GM10266 (cell line): ENCODE measurements around the gene TM9SF2.

ENCODE experiments used
- DNase-seq: peaks from one replicate; pipeline ENCODE4 v3.0.0; 2012; ENCODE audit errors: extremely low spot score
- CTCF ChIP-seq: IDR thresholded peaks from 2 replicates; pipeline ENCODE4 v1.5.1; 2012; ENCODE audit warnings: mild to moderate bottlenecking, low read depth; ENCODE audit not compliant: control insufficient read depth, insufficient read depth; ENCODE audit errors: missing control alignments

The TM9SF2 gene

GRCh38 chr13:99507054-99507453, 5.8 kb downstream of the TM9SF2 start:
- no peak for TF ChIP-seq CTCF
- DNase-seq = no peak

GRCh38 chr13:99507551-99507950, 6.3 kb downstream of the TM9SF2 start:
- TF ChIP-seq CTCF = no peak
- DNase-seq = no peak

- TF ChIP-seq CTCF = no peak
- DNase-seq = no peak
Observed at GRCh38 chr13:99507986-99508385, 6.7 kb downstream of the TM9SF2 start.

- no peak for DNase-seq
- no peak for TF ChIP-seq CTCF
Observed at GRCh38 chr13:99509479-99509878, 8.2 kb downstream of the TM9SF2 start.

GRCh38 chr13:99514801-99515200, 13.5 kb downstream of the TM9SF2 start:
- DNase-seq = no peak
- TF ChIP-seq CTCF = no peak

- TF ChIP-seq CTCF = no peak
- DNase-seq = no peak
Observed at GRCh38 chr13:99516153-99516929, 15.1 kb downstream of the TM9SF2 start.

- TF ChIP-seq CTCF = no peak
- DNase-seq = no peak
Observed at GRCh38 chr13:99517577-99517976, 16.3 kb downstream of the TM9SF2 start.
